Neural cell (in vitro differentiated cells): ENCODE measurements around the gene MGAT4B.

Experiments used
- EP300 ChIP-seq: fragments of 450-650 bp; conservative IDR thresholded peaks from 2 replicates; pipeline ENCODE4 v1.6.1; 2014; ENCODE audit warnings: antibody characterized with exemption, mild to moderate bottlenecking, moderate library complexity; ENCODE audit not compliant: poor library complexity, severe bottlenecking
- EZH2 ChIP-seq: fragments of 200-600, 300-800 bp; shearing (Covaris generic), sonication (generic); IDR thresholded peaks from 2 replicates; pipeline ENCODE4 v1.6.1; 2014; ENCODE audit warnings: antibody characterized with exemption, low read length, borderline replicate concordance, mild to moderate bottlenecking; ENCODE audit not compliant: insufficient read depth, poor library complexity, severe bottlenecking
- RAD21 ChIP-seq: fragments of 450-650 bp; conservative IDR thresholded peaks from 2 replicates; pipeline ENCODE4 v1.6.1; 2014; ENCODE audit warnings: antibody characterized with exemption, mild to moderate bottlenecking, moderate library complexity
- REST ChIP-seq: IDR thresholded peaks from 2 replicates; pipeline ENCODE4 v1.6.1; 2012; ENCODE audit warnings: borderline replicate concordance
- SMC3 ChIP-seq: fragments of 450-650 bp; conservative IDR thresholded peaks from 2 replicates; pipeline ENCODE4 v1.6.1; 2014; ENCODE audit warnings: antibody characterized with exemption, mild to moderate bottlenecking, moderate library complexity; ENCODE audit not compliant: poor library complexity
- TAF1 ChIP-seq: IDR thresholded peaks from 2 replicates; pipeline ENCODE4 v1.6.1; 2012; ENCODE audit warnings: low read depth
- TF ChIP-seq, protein P1 (sequence below): fragments of 450-650 bp; IDR thresholded peaks from 2 replicates; pipeline ENCODE4 v1.5.1; 2014; ENCODE audit warnings: antibody characterized with exemption, mild to moderate bottlenecking, moderate library complexity; ENCODE audit not compliant: poor library complexity, severe bottlenecking

GRCh38 chr5:179777456-179777855, 29.2 kb downstream of the MGAT4B start:
- TF ChIP-seq, protein P1, sequence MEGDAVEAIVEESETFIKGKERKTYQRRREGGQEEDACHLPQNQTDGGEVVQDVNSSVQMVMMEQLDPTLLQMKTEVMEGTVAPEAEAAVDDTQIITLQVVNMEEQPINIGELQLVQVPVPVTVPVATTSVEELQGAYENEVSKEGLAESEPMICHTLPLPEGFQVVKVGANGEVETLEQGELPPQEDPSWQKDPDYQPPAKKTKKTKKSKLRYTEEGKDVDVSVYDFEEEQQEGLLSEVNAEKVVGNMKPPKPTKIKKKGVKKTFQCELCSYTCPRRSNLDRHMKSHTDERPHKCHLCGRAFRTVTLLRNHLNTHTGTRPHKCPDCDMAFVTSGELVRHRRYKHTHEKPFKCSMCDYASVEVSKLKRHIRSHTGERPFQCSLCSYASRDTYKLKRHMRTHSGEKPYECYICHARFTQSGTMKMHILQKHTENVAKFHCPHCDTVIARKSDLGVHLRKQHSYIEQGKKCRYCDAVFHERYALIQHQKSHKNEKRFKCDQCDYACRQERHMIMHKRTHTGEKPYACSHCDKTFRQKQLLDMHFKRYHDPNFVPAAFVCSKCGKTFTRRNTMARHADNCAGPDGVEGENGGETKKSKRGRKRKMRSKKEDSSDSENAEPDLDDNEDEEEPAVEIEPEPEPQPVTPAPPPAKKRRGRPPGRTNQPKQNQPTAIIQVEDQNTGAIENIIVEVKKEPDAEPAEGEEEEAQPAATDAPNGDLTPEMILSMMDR: no peak
- TF ChIP-seq REST: no peak
- TF ChIP-seq EZH2: no peak
- no peak for TF ChIP-seq EP300
- TF ChIP-seq TAF1: no peak
- no peak for TF ChIP-seq RAD21
- no peak for TF ChIP-seq SMC3
